ENCODE measurements around the gene SYCP2L.

SYCP2L gene

DNA sequence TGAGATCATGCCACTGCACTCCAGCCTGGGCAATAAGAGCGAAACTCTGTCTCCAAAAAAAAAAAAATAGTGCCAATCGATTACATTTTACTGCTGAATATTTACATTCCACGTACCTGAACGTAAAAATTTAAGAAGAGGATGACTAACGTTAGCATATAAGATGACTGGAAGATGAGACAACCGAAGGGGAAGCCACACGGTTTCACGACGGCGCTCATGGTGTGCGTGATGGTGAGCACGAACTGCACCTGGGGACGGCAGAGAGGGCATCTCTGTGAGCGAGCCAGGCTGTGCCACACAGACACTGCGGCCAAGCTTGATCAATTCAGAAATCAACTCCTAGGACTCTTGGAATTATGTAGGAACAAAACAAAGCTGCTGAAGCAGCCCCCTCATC lies 102.7 kb downstream of the SYCP2L start:
- DNase-seq (ENCODE audit: low read depth in 1 of 2, low spot score in 1 of 2), result no peak
- H3K27me3 ChIP-seq (ENCODE audit: insufficient read depth, poor library complexity, severe bottlenecking), result no peaks in the 10 kb centered on the region
- TF ChIP-seq POLR2AphosphoS5 (IDR thresholded peaks at IDR 0.05; ENCODE audit: low read depth) (no peak), SPI1 (IDR thresholded peaks at IDR 0.05; ENCODE audit: borderline replicate concordance, low read depth) (no peak), GABPA (IDR thresholded peaks at IDR 0.05; ENCODE audit: low read depth) (no peak)
- TF ChIP-seq, protein P1, sequence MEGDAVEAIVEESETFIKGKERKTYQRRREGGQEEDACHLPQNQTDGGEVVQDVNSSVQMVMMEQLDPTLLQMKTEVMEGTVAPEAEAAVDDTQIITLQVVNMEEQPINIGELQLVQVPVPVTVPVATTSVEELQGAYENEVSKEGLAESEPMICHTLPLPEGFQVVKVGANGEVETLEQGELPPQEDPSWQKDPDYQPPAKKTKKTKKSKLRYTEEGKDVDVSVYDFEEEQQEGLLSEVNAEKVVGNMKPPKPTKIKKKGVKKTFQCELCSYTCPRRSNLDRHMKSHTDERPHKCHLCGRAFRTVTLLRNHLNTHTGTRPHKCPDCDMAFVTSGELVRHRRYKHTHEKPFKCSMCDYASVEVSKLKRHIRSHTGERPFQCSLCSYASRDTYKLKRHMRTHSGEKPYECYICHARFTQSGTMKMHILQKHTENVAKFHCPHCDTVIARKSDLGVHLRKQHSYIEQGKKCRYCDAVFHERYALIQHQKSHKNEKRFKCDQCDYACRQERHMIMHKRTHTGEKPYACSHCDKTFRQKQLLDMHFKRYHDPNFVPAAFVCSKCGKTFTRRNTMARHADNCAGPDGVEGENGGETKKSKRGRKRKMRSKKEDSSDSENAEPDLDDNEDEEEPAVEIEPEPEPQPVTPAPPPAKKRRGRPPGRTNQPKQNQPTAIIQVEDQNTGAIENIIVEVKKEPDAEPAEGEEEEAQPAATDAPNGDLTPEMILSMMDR (IDR thresholded peaks at IDR 0.05; ENCODE audit: insufficient read depth, low read length), result no peak
- TF ChIP-seq, protein P2, sequence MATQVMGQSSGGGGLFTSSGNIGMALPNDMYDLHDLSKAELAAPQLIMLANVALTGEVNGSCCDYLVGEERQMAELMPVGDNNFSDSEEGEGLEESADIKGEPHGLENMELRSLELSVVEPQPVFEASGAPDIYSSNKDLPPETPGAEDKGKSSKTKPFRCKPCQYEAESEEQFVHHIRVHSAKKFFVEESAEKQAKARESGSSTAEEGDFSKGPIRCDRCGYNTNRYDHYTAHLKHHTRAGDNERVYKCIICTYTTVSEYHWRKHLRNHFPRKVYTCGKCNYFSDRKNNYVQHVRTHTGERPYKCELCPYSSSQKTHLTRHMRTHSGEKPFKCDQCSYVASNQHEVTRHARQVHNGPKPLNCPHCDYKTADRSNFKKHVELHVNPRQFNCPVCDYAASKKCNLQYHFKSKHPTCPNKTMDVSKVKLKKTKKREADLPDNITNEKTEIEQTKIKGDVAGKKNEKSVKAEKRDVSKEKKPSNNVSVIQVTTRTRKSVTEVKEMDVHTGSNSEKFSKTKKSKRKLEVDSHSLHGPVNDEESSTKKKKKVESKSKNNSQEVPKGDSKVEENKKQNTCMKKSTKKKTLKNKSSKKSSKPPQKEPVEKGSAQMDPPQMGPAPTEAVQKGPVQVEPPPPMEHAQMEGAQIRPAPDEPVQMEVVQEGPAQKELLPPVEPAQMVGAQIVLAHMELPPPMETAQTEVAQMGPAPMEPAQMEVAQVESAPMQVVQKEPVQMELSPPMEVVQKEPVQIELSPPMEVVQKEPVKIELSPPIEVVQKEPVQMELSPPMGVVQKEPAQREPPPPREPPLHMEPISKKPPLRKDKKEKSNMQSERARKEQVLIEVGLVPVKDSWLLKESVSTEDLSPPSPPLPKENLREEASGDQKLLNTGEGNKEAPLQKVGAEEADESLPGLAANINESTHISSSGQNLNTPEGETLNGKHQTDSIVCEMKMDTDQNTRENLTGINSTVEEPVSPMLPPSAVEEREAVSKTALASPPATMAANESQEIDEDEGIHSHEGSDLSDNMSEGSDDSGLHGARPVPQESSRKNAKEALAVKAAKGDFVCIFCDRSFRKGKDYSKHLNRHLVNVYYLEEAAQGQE (IDR thresholded peaks at IDR 0.05; ENCODE audit: insufficient replicate concordance, low read depth), result no peak

DNA sequence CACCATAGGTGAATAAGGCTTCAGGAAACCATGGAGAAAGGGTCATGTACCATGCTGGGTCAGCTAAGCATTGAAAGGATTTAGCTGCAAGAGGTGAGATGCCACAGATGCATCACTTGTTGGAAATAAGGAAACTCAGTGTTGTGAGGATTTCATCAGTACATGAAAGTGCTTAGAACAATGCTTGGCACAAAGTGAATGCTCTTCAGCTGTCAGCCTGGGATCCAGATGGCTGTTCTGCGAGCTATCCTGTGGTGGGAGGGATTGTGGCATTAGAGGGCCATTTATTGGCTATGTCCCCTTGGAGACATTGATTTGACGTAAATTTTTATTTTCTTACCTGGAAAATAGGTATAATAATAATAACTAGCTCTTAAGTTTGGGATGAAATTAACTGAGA lies 104.3 kb downstream of the SYCP2L start:
- H3K27me3 ChIP-seq (ENCODE audit: insufficient read depth, poor library complexity, severe bottlenecking), result no peaks in the 10 kb centered on the region
- no peak for TF ChIP-seq SPI1 (IDR thresholded peaks at IDR 0.05; ENCODE audit: borderline replicate concordance, low read depth)
- TF ChIP-seq, protein P2 (IDR thresholded peaks at IDR 0.05; ENCODE audit: insufficient replicate concordance, low read depth), result no peak
- H3K4me3 ChIP-seq (replicated peaks; ENCODE audit: insufficient read depth, low read length), result no peak overlapping the region
- H3K27ac ChIP-seq (replicated peaks), result no peak overlapping the region
- DNase-seq (ENCODE audit: low read depth in 1 of 2, low spot score in 1 of 2), result no peak

More for the DNA sequence above, 102.7 kb downstream of the SYCP2L start:
- Histone ChIP-seq H3K4me3 (replicated peaks; ENCODE audit: insufficient read depth, low read length) (no peak overlapping the region), H3K27ac (replicated peaks) (no peak overlapping the region)

DNA sequence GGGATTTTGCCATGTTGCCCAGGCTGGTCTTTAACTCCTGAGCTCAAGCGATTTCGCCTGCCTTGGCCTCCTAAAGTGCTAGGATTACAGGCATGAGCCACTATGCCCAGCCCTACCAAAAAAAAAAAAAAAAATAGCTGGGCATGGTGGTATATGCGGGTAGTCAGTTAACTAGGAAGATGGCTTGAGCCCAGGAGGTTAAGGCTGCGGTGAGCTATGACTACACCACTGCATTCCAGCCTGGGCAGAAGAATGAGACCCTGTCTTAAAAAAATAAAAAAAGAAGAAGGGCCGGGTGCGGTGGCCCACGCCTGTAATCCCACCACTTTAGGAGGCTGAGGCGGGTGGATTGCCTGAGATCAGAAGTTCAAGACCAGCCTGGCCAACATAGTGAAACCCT lies 107.0 kb downstream of the SYCP2L start:
- H3K27me3 ChIP-seq (ENCODE audit: insufficient read depth, poor library complexity, severe bottlenecking), result no peaks in the 10 kb centered on the region
- DNase-seq (ENCODE audit: low read depth in 1 of 2, low spot score in 1 of 2), result no peak
- H3K4me3 ChIP-seq (replicated peaks; ENCODE audit: insufficient read depth, low read length), result no peak overlapping the region
- H3K27ac ChIP-seq (replicated peaks), result no peak overlapping the region
- TF ChIP-seq GABPA (IDR thresholded peaks at IDR 0.05; ENCODE audit: low read depth) (no peak), POLR2AphosphoS5 (IDR thresholded peaks at IDR 0.05; ENCODE audit: low read depth) (no peak), SPI1 (IDR thresholded peaks at IDR 0.05; ENCODE audit: borderline replicate concordance, low read depth) (no peak)
- TF ChIP-seq, protein P2 (IDR thresholded peaks at IDR 0.05; ENCODE audit: insufficient replicate concordance, low read depth), result no peak
- TF ChIP-seq, protein P1 (IDR thresholded peaks at IDR 0.05; ENCODE audit: insufficient read depth, low read length), result no peak
